Colonic mucosa (tissue), 4 donors: ENCODE measurements around the gene POLR1E. TPM values are rescaled to one million over a fixed set of nuclear protein-coding genes. Genes with fewer than 3 reads are reported as not detected.

Source experiments
- DNase-seq: peaks from one replicate; pipeline ENCODE4 v3.0.0-alpha.2; 2020
- H3K27ac ChIP-seq: fragments of 200-600 bp; one replicate; pipeline ENCODE4 v1.8.0; 2021
- H3K27me3 ChIP-seq: fragments of 200-600 bp; one replicate; pipeline ENCODE4 v1.8.0; 2021
- H3K36me3 ChIP-seq: fragments of 200-600 bp; one replicate; pipeline ENCODE4 v1.8.0; 2021
- H3K4me1 ChIP-seq: fragments of 200-600 bp; one replicate; pipeline ENCODE4 v1.8.0; 2021; ENCODE audit warnings: mild to moderate bottlenecking
- H3K4me3 ChIP-seq: fragments of 200-600 bp; one replicate; pipeline ENCODE4 v1.8.0; 2021
- H3K9ac ChIP-seq, 2 donors: one replicate each; pipeline ENCODE4 v1.7.0; 2013; ENCODE audit warnings: control low read depth in 2 of 2, low read depth in 2 of 2, low read length in 2 of 2
- H3K9me3 ChIP-seq: fragments of 200-600 bp; one replicate; pipeline ENCODE4 v1.8.0; 2021
- intact Hi-C: fragments of 100-400 bp; cut with DNase I; formaldehyde crosslinking; loops from one replicate; pipeline ENCODE4 v1.14.1; 2022
- total RNA-seq, 2 donors: library from RNA; stranded (reverse); fragmentation: NEBNext Ultra II Directional in 1 of 2; extraction: Animal tissue kit (Norgen Biotek cat#: 25700) in 1 of 2; gene quantifications; one replicate each; pipeline ENCODE4 v1.2.1, GENCODE V29; 2021
- TF ChIP-seq, protein P1 (sequence below): fragments of 200-600 bp; IDR thresholded peaks from one replicate; pipeline ENCODE4 v1.8.0; 2022; ENCODE audit warnings: antibody characterized with exemption, mild to moderate bottlenecking
- donor health status: healthy.
- donor health status: DM: no; HTN: no; CAD: no.
- donor health status: DM: no; HTN: no; CAD: no.

Gene POLR1E
- total RNA-seq, 2 donors from 2014 or later: 10.8 to 19.3 TPM

- Histone ChIP-seq H3K27ac (no peak overlapping the region), H3K9me3 (no peaks in the 10 kb centered on the region), H3K4me1 (no peaks in the 10 kb centered on the region), H3K9ac (no peak overlapping the region), H3K4me3 (no peak overlapping the region), H3K36me3 (no peaks in the 10 kb centered on the region), H3K27me3 (no peaks in the 10 kb centered on the region)
- no peak for DNase-seq
- TF ChIP-seq, protein P1, sequence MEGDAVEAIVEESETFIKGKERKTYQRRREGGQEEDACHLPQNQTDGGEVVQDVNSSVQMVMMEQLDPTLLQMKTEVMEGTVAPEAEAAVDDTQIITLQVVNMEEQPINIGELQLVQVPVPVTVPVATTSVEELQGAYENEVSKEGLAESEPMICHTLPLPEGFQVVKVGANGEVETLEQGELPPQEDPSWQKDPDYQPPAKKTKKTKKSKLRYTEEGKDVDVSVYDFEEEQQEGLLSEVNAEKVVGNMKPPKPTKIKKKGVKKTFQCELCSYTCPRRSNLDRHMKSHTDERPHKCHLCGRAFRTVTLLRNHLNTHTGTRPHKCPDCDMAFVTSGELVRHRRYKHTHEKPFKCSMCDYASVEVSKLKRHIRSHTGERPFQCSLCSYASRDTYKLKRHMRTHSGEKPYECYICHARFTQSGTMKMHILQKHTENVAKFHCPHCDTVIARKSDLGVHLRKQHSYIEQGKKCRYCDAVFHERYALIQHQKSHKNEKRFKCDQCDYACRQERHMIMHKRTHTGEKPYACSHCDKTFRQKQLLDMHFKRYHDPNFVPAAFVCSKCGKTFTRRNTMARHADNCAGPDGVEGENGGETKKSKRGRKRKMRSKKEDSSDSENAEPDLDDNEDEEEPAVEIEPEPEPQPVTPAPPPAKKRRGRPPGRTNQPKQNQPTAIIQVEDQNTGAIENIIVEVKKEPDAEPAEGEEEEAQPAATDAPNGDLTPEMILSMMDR: no peak
- intact Hi-C loops: no loop called here
Measured at GRCh38 chr9:37517923-37518322, 32.2 kb downstream of the POLR1E start.

DNA sequence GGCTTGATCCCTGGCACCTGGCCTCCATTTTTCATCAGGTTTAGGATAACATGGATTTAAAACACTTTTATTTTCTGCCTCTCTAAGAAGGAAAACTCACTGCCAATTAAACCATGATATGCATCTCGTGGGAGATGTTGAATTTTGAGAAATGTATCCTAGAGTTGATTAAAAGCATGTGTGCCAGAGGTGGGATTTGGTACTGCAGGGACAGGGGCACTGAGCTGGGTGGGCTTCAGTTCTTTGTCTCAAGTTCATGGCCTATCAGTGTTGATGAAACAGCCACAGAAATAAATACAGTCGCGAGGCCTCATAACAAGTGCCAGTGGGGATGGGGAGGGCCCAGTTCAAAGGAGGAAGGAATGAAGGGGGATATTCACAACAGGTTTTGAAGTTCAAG lies 34.9 kb downstream of the POLR1E start:
- H3K4me3 ChIP-seq: no peak overlapping the region
- no peak overlapping the region for H3K27ac ChIP-seq
- H3K36me3 ChIP-seq: no peaks in the 10 kb centered on the region
- no peaks in the 10 kb centered on the region for H3K9me3 ChIP-seq
- H3K4me1 ChIP-seq: no peaks in the 10 kb centered on the region
- no peak for DNase-seq
- TF ChIP-seq, protein P1: no peak
- intact Hi-C loops: no loop called here
- no peak overlapping the region for H3K9ac ChIP-seq
- H3K27me3 ChIP-seq: no peaks in the 10 kb centered on the region

- Histone ChIP-seq H3K36me3 (no peaks in the 10 kb centered on the region), H3K27me3 (no peaks in the 10 kb centered on the region), H3K4me3 (no peak overlapping the region), H3K9ac (no peak overlapping the region), H3K9me3 (no peaks in the 10 kb centered on the region), H3K4me1 (no peaks in the 10 kb centered on the region), H3K27ac (no peak overlapping the region)
- TF ChIP-seq, protein P1: no peak
- DNase-seq: no peak
- intact Hi-C loops: no loop called here
Measured at GRCh38 chr9:37521111-37521510, 35.4 kb downstream of the POLR1E start.

GRCh38 chr9:37522971-37523370 lies 37.2 kb downstream of the POLR1E start:
- Histone ChIP-seq H3K9ac (no peak overlapping the region), H3K27me3 (no peaks in the 10 kb centered on the region), H3K36me3 (no peaks in the 10 kb centered on the region), H3K27ac (no peak overlapping the region), H3K4me3 (no peak overlapping the region), H3K4me1 (no peaks in the 10 kb centered on the region), H3K9me3 (no peaks in the 10 kb centered on the region)
- intact Hi-C loops: no loop called here
- TF ChIP-seq, protein P1: no peak
- no peak for DNase-seq

DNA sequence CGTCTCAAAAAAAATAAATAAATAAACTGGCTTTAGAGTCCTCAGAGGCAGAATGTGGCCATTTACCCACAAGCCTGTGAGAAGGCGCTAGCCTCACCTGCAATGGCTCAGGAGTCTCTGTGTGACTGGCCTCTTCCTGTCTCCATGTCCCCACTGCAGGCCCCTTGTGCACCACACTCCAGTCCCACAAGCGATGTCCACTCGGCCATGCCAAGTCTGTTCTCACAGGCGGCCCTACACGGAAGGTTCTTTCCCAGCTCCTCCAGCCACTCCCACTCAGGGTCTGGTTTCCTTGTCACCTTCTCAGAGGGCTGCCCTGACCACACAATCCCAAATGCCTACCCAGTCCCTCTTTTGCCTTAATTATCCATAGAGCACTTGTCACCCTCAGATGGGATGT lies 38.2 kb downstream of the POLR1E start:
- no peak for DNase-seq
- H3K36me3 ChIP-seq: no peaks in the 10 kb centered on the region
- H3K4me1 ChIP-seq: no peaks in the 10 kb centered on the region
- no peak overlapping the region for H3K27ac ChIP-seq
- no peaks in the 10 kb centered on the region for H3K9me3 ChIP-seq
- H3K27me3 ChIP-seq: no peaks in the 10 kb centered on the region
- no peak overlapping the region for H3K9ac ChIP-seq
- TF ChIP-seq, protein P1: no peak
- no peak overlapping the region for H3K4me3 ChIP-seq
- intact Hi-C loops: no loop called here
